ENCODE results near the gene SLC25A3.

- TF ChIP-seq CTCF (conservative IDR thresholded peaks at IDR 0.05; ENCODE audit: low read depth, low read length) (peak; percentile 36), EZH2 (IDR thresholded peaks at IDR 0.05; ENCODE audit: low read length, unreplicated experiment) (no peak)
These were observed 53.0 kb downstream of the SLC25A3 start for GRCh38 chr12:98646294-98647090.

Data from PC-3 (cell line).